ENCODE results near the gene DUSP15. TPM values are rescaled to one million over a fixed set of nuclear protein-coding genes. Genes with fewer than 3 reads are reported as not detected.

Gene DUSP15
- total RNA-seq, 1 experiment from 2014 or later: not detected

- no peaks in the 10 kb centered on the region for H3K9me3 ChIP-seq (ENCODE audit: control insufficient read depth in 1 of 2, insufficient read depth in 1 of 2, low read depth in 1 of 2, low read length in 2 of 2)
- H3K27ac ChIP-seq (ENCODE audit: low read depth, low read length): no peak overlapping the region
- no peaks in the 10 kb centered on the region for H4K20me1 ChIP-seq (ENCODE audit: insufficient read depth)
- DNase-seq (ENCODE audit: low read depth, low spot score): no peak
- CTCF ChIA-PET: interaction anchor here (1.8 kb wide), 1 partner anchor 25 kb away, joined by 5 read pairs; no protein-coding TSS in a partner anchor
- RAD21 ChIA-PET (ENCODE audit: low non-redundant PET in 1 of 2, low total read pairs in 2 of 2, uncharacterized antibody in 2 of 2, unreplicated experiment in 2 of 2): no interaction called here
- no peak for TF ChIP-seq EZH2phosphoT487 (IDR thresholded peaks at IDR 0.05; ENCODE audit: borderline replicate concordance)
- TF ChIP-seq SIN3A (IDR thresholded peaks at IDR 0.05; ENCODE audit: low read depth): no peak
- no peak for TF ChIP-seq ZNF274 (IDR thresholded peaks at IDR 0.05; ENCODE audit: low read depth, low read length)
- TF ChIP-seq SRF (IDR thresholded peaks at IDR 0.05; ENCODE audit: low read depth): no peak
- no peak for TF ChIP-seq SP1 (IDR thresholded peaks at IDR 0.05; ENCODE audit: low read depth)
- TF ChIP-seq POLR2A (IDR thresholded peaks at IDR 0.05; ENCODE audit: borderline replicate concordance, extremely low read depth, insufficient read depth, insufficient read length): no peak
- no peak for TF ChIP-seq RAD21 (IDR thresholded peaks at IDR 0.05; ENCODE audit: low read depth)
- H3K79me2 ChIP-seq (ENCODE audit: insufficient read depth, low read length): no peaks in the 10 kb centered on the region
- H3K4me1 ChIP-seq (ENCODE audit: control insufficient read depth in 1 of 2, insufficient read depth in 2 of 2, low read length in 2 of 2): no peaks in the 10 kb centered on the region
- intact Hi-C loops (cut with micrococcal nuclease): no loop called here
- no peaks in the 10 kb centered on the region for H3K27me3 ChIP-seq (ENCODE audit: insufficient read depth, low read length)
- H3K4me2 ChIP-seq (ENCODE audit: low read length): no peak overlapping the region
- BruUV-seq (replicated peaks): no TSS peak
- H3K9ac ChIP-seq (ENCODE audit: low read length): no peak overlapping the region
- H3K9me2 ChIP-seq (ENCODE audit: insufficient read depth): no peaks in the 10 kb centered on the region
- POLR2A ChIA-PET: no interaction called here
- no peak overlapping the region for H3K4me3 ChIP-seq (replicated peaks in 1 of 2; ENCODE audit: low read depth in 1 of 2, low read length in 2 of 2)
- ATAC-seq: no peak
- no peaks in the 10 kb centered on the region for H3K36me3 ChIP-seq (ENCODE audit: control insufficient read depth in 1 of 2, insufficient read depth in 2 of 2, low read length in 2 of 2)
- no peak overlapping the region for H2AFZ ChIP-seq (ENCODE audit: low read depth, low read length, poor library complexity, severe bottlenecking)
Observed at GRCh38 chr20:31872406-31872805, 2.1 kb upstream of the DUSP15 start.

GRCh38 chr20:31871618-31871954, 1.3 kb upstream of the DUSP15 start:
- DNase-seq (ENCODE audit: low read depth, low spot score): no peak
- ChIA-PET POLR2A (interaction anchor here (1.0 kb wide), 1 partner anchor 12 kb away, joined by 5 read pairs; no protein-coding TSS in a partner anchor), CTCF (no interaction called here), RAD21 (ENCODE audit: low non-redundant PET in 1 of 2, low total read pairs in 2 of 2, uncharacterized antibody in 2 of 2, unreplicated experiment in 2 of 2) (no interaction called here)
- no peak overlapping the region for H3K9ac ChIP-seq (ENCODE audit: low read length)
- H3K36me3 ChIP-seq (ENCODE audit: control insufficient read depth in 1 of 2, insufficient read depth in 2 of 2, low read length in 2 of 2): no peaks in the 10 kb centered on the region
- no peak overlapping the region for H3K27ac ChIP-seq (ENCODE audit: low read depth, low read length)
- ATAC-seq: no peak
- no peaks in the 10 kb centered on the region for H3K4me1 ChIP-seq (ENCODE audit: control insufficient read depth in 1 of 2, insufficient read depth in 2 of 2, low read length in 2 of 2)
- TF ChIP-seq TCF7L2 (IDR thresholded peaks at IDR 0.05; ENCODE audit: borderline replicate concordance, extremely low read depth, insufficient read depth, insufficient read length) (no peak), SRF (IDR thresholded peaks at IDR 0.05; ENCODE audit: low read depth) (no peak), SP1 (IDR thresholded peaks at IDR 0.05; ENCODE audit: low read depth) (no peak), EZH2 (IDR thresholded peaks at IDR 0.05) (no peak), JUND (IDR thresholded peaks at IDR 0.05) (no peak)
- H3K27me3 ChIP-seq (ENCODE audit: insufficient read depth, low read length): no peaks in the 10 kb centered on the region
- no peaks in the 10 kb centered on the region for H4K20me1 ChIP-seq (ENCODE audit: insufficient read depth)
- intact Hi-C loops (cut with micrococcal nuclease): no loop called here
- no peak overlapping the region for H3K4me3 ChIP-seq (replicated peaks in 1 of 2; ENCODE audit: low read depth in 1 of 2, low read length in 2 of 2)
- H3K4me2 ChIP-seq (ENCODE audit: low read length): no peak overlapping the region
- no peaks in the 10 kb centered on the region for H3K79me2 ChIP-seq (ENCODE audit: insufficient read depth, low read length)
- no TSS peak for BruUV-seq (replicated peaks)
- H2AFZ ChIP-seq (ENCODE audit: low read depth, low read length, poor library complexity, severe bottlenecking): no peak overlapping the region
- no peaks in the 10 kb centered on the region for H3K9me3 ChIP-seq (ENCODE audit: control insufficient read depth in 1 of 2, insufficient read depth in 1 of 2, low read depth in 1 of 2, low read length in 2 of 2)
- no peaks in the 10 kb centered on the region for H3K9me2 ChIP-seq (ENCODE audit: insufficient read depth)
